K562 (cell line): Measurements from ENCODE around the gene SBK3.

Experiments
- CHD2 ChIP-seq: IDR thresholded peaks from 2 replicates; pipeline ENCODE4 v1.6.1; 2011; ENCODE audit warnings: low read depth, low read length
- DDX20 ChIP-seq: fragments of 450-650 bp; IDR thresholded peaks from 2 replicates; pipeline ENCODE4 v1.6.1; 2016; ENCODE audit warnings: missing genetic modification characterization, low read depth, mild to moderate bottlenecking, missing compliant biosample characterization, moderate library complexity
- FOXM1 ChIP-seq, 2 experiments: fragments of 450-650 bp in 1 of 2; sonication (generic) in 1 of 2; formaldehyde crosslinking in 1 of 2; IDR thresholded peaks; 2 replicates each; pipeline versions ENCODE4 v1.6.1 to v1.9.0; 2017 to 2022; ENCODE audit warnings: low read depth in 2 of 2, mild to moderate bottlenecking in 2 of 2, missing genetic modification reagents in 1 of 2, moderate library complexity in 1 of 2
- NRF1 ChIP-seq, 2 experiments: fragments of 450-650 bp; IDR thresholded peaks in 1 of 2; conservative IDR thresholded peaks in 1 of 2; 2 replicates each; pipeline ENCODE4 v1.6.1; 2014; ENCODE audit warnings: mild to moderate bottlenecking in 2 of 2
- POLR2A ChIP-seq: fragments of 450-650 bp; conservative IDR thresholded peaks from 2 replicates; pipeline ENCODE4 v1.6.1; 2016
- TAL1 ChIP-seq: fragments of 450-650 bp; IDR thresholded peaks from 2 replicates; pipeline ENCODE4 v1.6.1; 2016; ENCODE audit warnings: mild to moderate bottlenecking
- TF ChIP-seq, protein P1 (sequence below): IDR thresholded peaks from 2 replicates; pipeline ENCODE4 v1.6.1; 2016; ENCODE audit warnings: missing genetic modification characterization, missing compliant biosample characterization

DNA sequence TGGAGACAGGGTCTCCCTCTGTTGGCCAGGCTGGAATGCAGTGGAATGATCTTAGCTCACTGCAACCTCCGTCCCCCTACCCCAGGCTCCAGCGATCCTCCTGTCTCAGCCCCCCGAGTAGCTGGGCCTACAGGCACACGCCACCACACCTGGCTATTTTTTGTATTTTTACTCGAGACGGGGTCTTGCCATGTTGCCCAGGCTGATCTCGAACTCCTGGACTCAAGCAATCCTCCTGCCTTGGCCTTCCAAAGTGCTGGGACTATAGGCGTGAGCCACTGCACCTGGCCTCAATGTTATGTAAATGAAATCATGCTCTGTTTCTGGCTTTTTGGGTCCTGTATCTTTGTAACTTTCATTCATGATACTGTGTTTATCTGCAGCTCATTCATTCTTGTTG lies 43.4 kb upstream of the SBK3 start:
- TF ChIP-seq FOXM1 (IDR thresholded peaks at IDR 0.05; ENCODE audit: low read depth) (no peak), FOXM1 (CRISPR knock-in tag; IDR thresholded peaks at IDR 0.05; ENCODE audit: low read depth) (no peak), TAL1 (no peak), CHD2 (no peak), NRF1 (conservative IDR thresholded peaks at IDR 0.05 in 1 of 2, IDR thresholded peaks at IDR 0.05 in 1 of 2) (no peak), DDX20 (tag) (no peak), POLR2A (no peak)
- TF ChIP-seq, protein P1, sequence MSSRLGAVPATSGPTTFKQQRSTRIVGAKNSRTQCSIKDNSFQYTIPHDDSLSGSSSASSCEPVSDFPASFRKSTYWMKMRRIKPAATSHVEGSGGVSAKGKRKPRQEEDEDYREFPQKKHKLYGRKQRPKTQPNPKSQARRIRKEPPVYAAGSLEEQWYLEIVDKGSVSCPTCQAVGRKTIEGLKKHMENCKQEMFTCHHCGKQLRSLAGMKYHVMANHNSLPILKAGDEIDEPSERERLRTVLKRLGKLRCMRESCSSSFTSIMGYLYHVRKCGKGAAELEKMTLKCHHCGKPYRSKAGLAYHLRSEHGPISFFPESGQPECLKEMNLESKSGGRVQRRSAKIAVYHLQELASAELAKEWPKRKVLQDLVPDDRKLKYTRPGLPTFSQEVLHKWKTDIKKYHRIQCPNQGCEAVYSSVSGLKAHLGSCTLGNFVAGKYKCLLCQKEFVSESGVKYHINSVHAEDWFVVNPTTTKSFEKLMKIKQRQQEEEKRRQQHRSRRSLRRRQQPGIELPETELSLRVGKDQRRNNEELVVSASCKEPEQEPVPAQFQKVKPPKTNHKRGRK (tag), result no peak
